GM18520 (cell line): ENCODE measurements around the gene KIFC3.
"Not testable (repeated sequence)": the region's sequence is repeated elsewhere in the genome, so short reads cannot be mapped to it uniquely, and the experiment has no call there.

Experiments
- ATAC-seq: cut with Tn5 transposase; IDR thresholded peaks from one replicate; pipeline ENCODE4 v1.9.1; 2021; ENCODE audit not compliant: unreplicated experiment

Gene KIFC3

GRCh38 chr16:57788252-57788841 lies 13.9 kb downstream of the KIFC3 start:
- no peak for ATAC-seq

- ATAC-seq = no peak
Measured at GRCh38 chr16:57787519-57787905, 14.8 kb downstream of the KIFC3 start.

- no peak for ATAC-seq
Measured at GRCh38 chr16:57786632-57787518, 15.4 kb downstream of the KIFC3 start.

- ATAC-seq = no peak
Measured at GRCh38 chr16:57785924-57786323, 16.4 kb downstream of the KIFC3 start.

- ATAC-seq = no peak
Measured at GRCh38 chr16:57785385-57785784, 16.9 kb downstream of the KIFC3 start.

- ATAC-seq = no peak
Measured at GRCh38 chr16:57784334-57784733, 18.0 kb downstream of the KIFC3 start.

- ATAC-seq = no peak
Measured at GRCh38 chr16:57783883-57784282, 18.4 kb downstream of the KIFC3 start.

- no peak for ATAC-seq
Measured at GRCh38 chr16:57783116-57783515, 19.2 kb downstream of the KIFC3 start.

- ATAC-seq = not testable (repeated sequence)
Measured at GRCh38 chr16:57782607-57783055, 19.7 kb downstream of the KIFC3 start.

GRCh38 chr16:57781741-57782606 lies 20.3 kb downstream of the KIFC3 start:
- no peak for ATAC-seq

- ATAC-seq = no peak
Measured at GRCh38 chr16:57781349-57781740, 20.9 kb downstream of the KIFC3 start.

GRCh38 chr16:57779836-57780235 lies 22.5 kb downstream of the KIFC3 start:
- ATAC-seq = not testable (repeated sequence)

- ATAC-seq = no peak
Measured at GRCh38 chr16:57778658-57779057, 23.6 kb downstream of the KIFC3 start.

- ATAC-seq = no peak
Measured at GRCh38 chr16:57775661-57776469, 26.4 kb downstream of the KIFC3 start.

- no peak for ATAC-seq
Measured at GRCh38 chr16:57774705-57775285, 27.5 kb downstream of the KIFC3 start.

GRCh38 chr16:57773655-57774295 lies 28.5 kb downstream of the KIFC3 start:
- no peak for ATAC-seq

- no peak for ATAC-seq
Measured at GRCh38 chr16:57773019-57773418, 29.3 kb downstream of the KIFC3 start.

- no peak for ATAC-seq
Measured at GRCh38 chr16:57771141-57771785, 31.0 kb downstream of the KIFC3 start.

GRCh38 chr16:57770361-57770760 lies 31.9 kb downstream of the KIFC3 start:
- no peak for ATAC-seq
